NCI-H82 (cell line): ENCODE results near the gene ZNF619.

Source experiments
- DNase-seq: peaks from one replicate; lab custom pipeline; 2025; lab: John Stamatoyannopoulos, UW

ZNF619 gene

GRCh38 chr3:40534283-40534682 lies 57.4 kb downstream of the ZNF619 start:
- DNase-seq, result no peak
